Osteoblast (primary cell): ENCODE results near the gene CEP162. TPM values are rescaled to one million over a fixed set of nuclear protein-coding genes. Genes with fewer than 3 reads are reported as not detected.
A peak's percentile ranks its signal among the peaks of the same experiment; 100 is the strongest.

Experiments
- DNase-seq: peaks from one replicate; pipeline ENCODE4 v3.0.0; 2011; ENCODE audit warnings: low spot score, mixed read lengths; ENCODE audit not compliant: insufficient read length; ENCODE audit errors: missing footprints
- H2AFZ ChIP-seq: 2 replicates; pipeline ENCODE4 v1.6.0; 2011; ENCODE audit warnings: mild to moderate bottlenecking, low read length
- H3K27ac ChIP-seq: 2 replicates; pipeline ENCODE4 v1.5.1; 2011; ENCODE audit warnings: mild to moderate bottlenecking, low read depth, low read length, moderate library complexity
- H3K27me3 ChIP-seq: 2 replicates; pipeline ENCODE4 v1.6.0; 2012; ENCODE audit warnings: mild to moderate bottlenecking, control low read depth, inconsistent platforms, low read length, moderate library complexity; ENCODE audit not compliant: insufficient read depth
- H3K36me3 ChIP-seq: 2 replicates; pipeline ENCODE4 v1.5.1; 2011; ENCODE audit warnings: mild to moderate bottlenecking, low read length, control low read depth, moderate library complexity; ENCODE audit not compliant: insufficient read depth
- H3K4me1 ChIP-seq: 2 replicates; pipeline ENCODE4 v1.5.1; 2011; ENCODE audit warnings: mild to moderate bottlenecking, low read length, control low read depth, moderate library complexity; ENCODE audit not compliant: insufficient read depth
- H3K4me2 ChIP-seq: 2 replicates; pipeline ENCODE4 v1.6.0; 2011; ENCODE audit warnings: mild to moderate bottlenecking, low read length; ENCODE audit not compliant: insufficient read depth
- H3K4me3 ChIP-seq: fragments of 200-600 bp; sonication (generic); 3 replicates; pipeline ENCODE4 v1.5.1; 2012; ENCODE audit warnings: mild to moderate bottlenecking, low read length, inconsistent platforms; ENCODE audit not compliant: insufficient read depth
- H3K79me2 ChIP-seq: 2 replicates; pipeline ENCODE4 v1.6.0; 2012; ENCODE audit warnings: mild to moderate bottlenecking, low read length, control low read depth, inconsistent platforms; ENCODE audit not compliant: insufficient read depth
- H3K9me3 ChIP-seq: 2 replicates; pipeline ENCODE4 v1.5.1; 2011; ENCODE audit warnings: low read depth, low read length, control low read depth
- H4K20me1 ChIP-seq: 2 replicates; pipeline ENCODE4 v1.6.0; 2012; ENCODE audit warnings: mild to moderate bottlenecking, low read length, control low read depth; ENCODE audit not compliant: insufficient read depth
- total RNA-seq: library from RNA; depleted of rRNA; stranded (reverse); fragments of >200 nt; gene quantifications from 2 replicates; pipeline ENCODE4 v1.2.3, GENCODE V29; 2012
- TF ChIP-seq, protein P1 (sequence below): IDR thresholded peaks from 2 replicates; pipeline ENCODE4 v1.5.1; 2011; ENCODE audit warnings: mild to moderate bottlenecking, low read depth, low read length, moderate library complexity; ENCODE audit errors: extremely low read depth

Gene CEP162
- 17.0 and 17.4 TPM in 2 replicates for total RNA-seq

DNA sequence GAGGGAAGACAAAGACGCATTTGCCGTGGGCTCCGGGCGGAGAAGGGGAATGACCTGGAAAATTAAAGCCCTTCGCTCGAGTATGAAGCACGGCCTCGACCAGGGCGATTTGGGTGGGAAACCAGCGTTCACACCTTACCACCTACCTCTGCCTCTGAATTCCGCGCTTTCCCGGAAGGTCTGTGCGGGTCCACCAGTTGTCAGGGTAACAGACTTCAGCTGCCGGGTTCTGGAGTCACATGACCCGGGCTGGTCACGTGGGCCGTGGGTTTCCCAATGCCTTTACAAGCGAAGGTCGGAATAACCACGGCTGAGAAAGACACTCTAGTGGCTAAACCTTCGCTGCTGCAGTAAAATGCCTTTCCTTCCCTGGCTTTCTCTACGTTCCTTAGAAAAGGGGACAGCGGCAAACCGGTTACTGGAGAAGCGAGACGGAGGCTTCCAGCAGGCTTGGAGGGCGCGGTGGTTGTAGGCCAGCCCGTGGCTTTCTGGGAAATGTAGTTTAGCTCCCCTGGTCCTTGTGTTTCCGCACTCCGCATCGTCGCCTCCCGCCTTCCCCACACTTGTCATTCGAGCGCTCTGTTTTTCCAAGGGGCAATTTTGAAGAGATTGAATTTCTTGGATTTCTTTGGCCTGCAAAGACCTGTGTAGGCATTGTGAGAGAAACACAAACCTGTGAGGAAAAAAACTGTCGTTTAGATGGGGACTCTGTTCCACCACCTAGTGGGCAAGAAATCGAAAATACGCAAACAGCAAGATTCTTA is at the start of gene CEP162:
Gene CEP162, minus strand, starts transcription at position 210 of the 764 bp plus-strand sequence. CDS start 1,250 bp downstream, outside the sequence.
- Histone ChIP-seq H3K27me3 (peaks cover 18% of the 10 kb centered on the region), H3K9me3 (no peaks in the 10 kb centered on the region), H4K20me1 (no peaks in the 10 kb centered on the region), H3K4me2 (peak within 1 kb of the TSS; percentile 85), H3K4me3 (peak within 1 kb of the TSS; percentile 84), H3K79me2 (peaks cover 3% of the 10 kb centered on the region), H3K36me3 (no peaks in the 10 kb centered on the region), H3K27ac (peak within 1 kb of the TSS; percentile 83), H2AFZ (peak within 1 kb of the TSS; percentile 99), H3K4me1 (peaks cover 4% of the 10 kb centered on the region)
- DNase-seq: peak; percentile 78
- TF ChIP-seq, protein P1, sequence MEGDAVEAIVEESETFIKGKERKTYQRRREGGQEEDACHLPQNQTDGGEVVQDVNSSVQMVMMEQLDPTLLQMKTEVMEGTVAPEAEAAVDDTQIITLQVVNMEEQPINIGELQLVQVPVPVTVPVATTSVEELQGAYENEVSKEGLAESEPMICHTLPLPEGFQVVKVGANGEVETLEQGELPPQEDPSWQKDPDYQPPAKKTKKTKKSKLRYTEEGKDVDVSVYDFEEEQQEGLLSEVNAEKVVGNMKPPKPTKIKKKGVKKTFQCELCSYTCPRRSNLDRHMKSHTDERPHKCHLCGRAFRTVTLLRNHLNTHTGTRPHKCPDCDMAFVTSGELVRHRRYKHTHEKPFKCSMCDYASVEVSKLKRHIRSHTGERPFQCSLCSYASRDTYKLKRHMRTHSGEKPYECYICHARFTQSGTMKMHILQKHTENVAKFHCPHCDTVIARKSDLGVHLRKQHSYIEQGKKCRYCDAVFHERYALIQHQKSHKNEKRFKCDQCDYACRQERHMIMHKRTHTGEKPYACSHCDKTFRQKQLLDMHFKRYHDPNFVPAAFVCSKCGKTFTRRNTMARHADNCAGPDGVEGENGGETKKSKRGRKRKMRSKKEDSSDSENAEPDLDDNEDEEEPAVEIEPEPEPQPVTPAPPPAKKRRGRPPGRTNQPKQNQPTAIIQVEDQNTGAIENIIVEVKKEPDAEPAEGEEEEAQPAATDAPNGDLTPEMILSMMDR: peak; percentile 81

GRCh38 chr6:84274856-84275255 is 47.4 kb upstream of the CEP162 start:
- no peak for DNase-seq
- Histone ChIP-seq H2AFZ (no peak overlapping the region), H3K36me3 (no peaks in the 10 kb centered on the region), H3K4me1 (no peaks in the 10 kb centered on the region), H3K9me3 (no peaks in the 10 kb centered on the region), H3K4me2 (no peak overlapping the region), H4K20me1 (no peaks in the 10 kb centered on the region), H3K4me3 (no peak overlapping the region), H3K27ac (no peak overlapping the region), H3K79me2 (no peaks in the 10 kb centered on the region), H3K27me3 (no peaks in the 10 kb centered on the region)
- TF ChIP-seq, protein P1: no peak

GRCh38 chr6:84273048-84273809 is 45.8 kb upstream of the CEP162 start:
- Histone ChIP-seq H4K20me1 (no peaks in the 10 kb centered on the region), H3K9me3 (no peaks in the 10 kb centered on the region), H3K4me1 (no peaks in the 10 kb centered on the region), H3K4me3 (no peak overlapping the region), H3K36me3 (no peaks in the 10 kb centered on the region), H3K27me3 (no peaks in the 10 kb centered on the region), H3K27ac (no peak overlapping the region), H3K4me2 (no peak overlapping the region), H2AFZ (no peak overlapping the region), H3K79me2 (no peaks in the 10 kb centered on the region)
- TF ChIP-seq, protein P1: no peak
- DNase-seq: no peak

- Histone ChIP-seq H3K79me2 (no peaks in the 10 kb centered on the region), H3K27me3 (no peaks in the 10 kb centered on the region), H3K4me1 (no peaks in the 10 kb centered on the region), H3K4me3 (no peak overlapping the region), H3K4me2 (no peak overlapping the region), H4K20me1 (no peaks in the 10 kb centered on the region), H2AFZ (no peak overlapping the region), H3K9me3 (no peaks in the 10 kb centered on the region), H3K27ac (no peak overlapping the region), H3K36me3 (no peaks in the 10 kb centered on the region)
- TF ChIP-seq, protein P1: no peak
- no peak for DNase-seq
Measured at GRCh38 chr6:84272298-84272697, 44.9 kb upstream of the CEP162 start.
